PC-9 (cell line): ENCODE measurements around the gene SLC12A1. TPM values are rescaled to one million over a fixed set of nuclear protein-coding genes. Genes with fewer than 3 reads are reported as not detected.

Source experiments
- BruUV-seq: library from RNA; stranded (reverse); fragments of 400-500 nt; replicated peaks from 2 replicates; lab custom pipeline; 2021; lab: Mats Ljungman, UMichigan
- CTCF ChIA-PET: fragments of 300-600 bp; sonication (Branson Sonifier 250); formaldehyde crosslinking; loops from one replicate; lab custom pipeline; 2022; ENCODE audit warnings: antibody characterized with exemption; lab: Charles Lee
- POLR2A ChIA-PET: fragments of 300-600 bp; sonication (Branson Sonifier 250); formaldehyde crosslinking; loops from one replicate; lab custom pipeline; 2022; ENCODE audit warnings: antibody characterized with exemption; ENCODE audit not compliant: unreplicated experiment; lab: Charles Lee
- DNase-seq, 2 experiments: peaks; one replicate each; pipeline versions ENCODE4 v3.0.0 to v3.0.0-alpha.2; 2015 to 2022; ENCODE audit warnings: mixed read lengths in 1 of 2
- H2AFZ ChIP-seq: fragments of 200-600 bp; sonication (generic); 2 replicates; pipeline ENCODE4 v1.8.1; 2017; ENCODE audit warnings: antibody characterized with exemption
- H3F3A ChIP-seq: fragments of 200-600 bp; sonication (generic); 2 replicates; pipeline ENCODE4 v1.8.1; 2017; ENCODE audit warnings: antibody characterized with exemption, mild to moderate bottlenecking, low read depth; ENCODE audit not compliant: insufficient read depth
- H3K27ac ChIP-seq: fragments of 200-600 bp; sonication (generic); 2 replicates; pipeline ENCODE4 v1.6.1; 2016; ENCODE audit warnings: mixed run types
- H3K27me3 ChIP-seq: fragments of 200-600 bp; sonication (generic); 2 replicates; pipeline ENCODE4 v1.6.1; 2016; ENCODE audit warnings: low read depth, mixed run types; ENCODE audit not compliant: insufficient read depth
- H3K36me3 ChIP-seq: fragments of 200-600 bp; sonication (generic); 2 replicates; pipeline ENCODE4 v1.6.1; 2016; ENCODE audit warnings: low read depth, mixed run types
- H3K4me1 ChIP-seq: fragments of 200-600 bp; sonication (generic); replicated peaks from 2 replicates; pipeline ENCODE4 v1.6.1; 2016; ENCODE audit warnings: mixed run types; ENCODE audit not compliant: insufficient read depth
- H3K4me2 ChIP-seq: fragments of 200-600 bp; sonication (generic); 2 replicates; pipeline ENCODE4 v1.6.1; 2017; ENCODE audit warnings: mixed run types
- H3K4me3 ChIP-seq: fragments of 200-600 bp; sonication (generic); 2 replicates; pipeline ENCODE4 v1.6.1; 2016; ENCODE audit warnings: mixed run types
- H3K79me2 ChIP-seq: fragments of 200-600 bp; sonication (generic); 2 replicates; pipeline ENCODE4 v1.6.1; 2017; ENCODE audit warnings: low read depth, mixed run types
- H3K9me2 ChIP-seq: fragments of 200-600 bp; sonication (generic); 2 replicates; pipeline ENCODE4 v1.8.1; 2017; ENCODE audit warnings: mild to moderate bottlenecking; ENCODE audit not compliant: insufficient read depth
- H3K9me3 ChIP-seq: fragments of 200-600 bp; sonication (generic); 2 replicates; pipeline ENCODE4 v1.8.1; 2016; ENCODE audit warnings: low read depth; ENCODE audit not compliant: insufficient read depth
- H4K20me1 ChIP-seq: fragments of 200-600 bp; sonication (generic); 2 replicates; pipeline ENCODE4 v1.8.1; 2017; ENCODE audit not compliant: insufficient read depth
- EZH2 ChIP-seq: fragments of 200-600 bp; sonication (generic); IDR thresholded peaks from 2 replicates; pipeline ENCODE4 v1.8.0; 2017; ENCODE audit warnings: antibody characterized with exemption, low read depth
- intact Hi-C: fragments of 100-400 bp; cut with micrococcal nuclease; formaldehyde crosslinking; loops from one replicate; pipeline ENCODE4 v1.10.0; 2022; ENCODE audit not compliant: unreplicated experiment
- total RNA-seq: library from RNA; stranded (reverse); gene quantifications from 2 replicates; pipeline ENCODE4 v1.2.3, GENCODE V29; 2021
- TF ChIP-seq, protein P1 (sequence below): fragments of 200-600 bp; sonication (generic); conservative IDR thresholded peaks from 2 replicates; pipeline ENCODE4 v1.6.1; 2017; ENCODE audit warnings: mixed run types, antibody characterized with exemption, mild to moderate bottlenecking, moderate library complexity

SLC12A1 gene
- total RNA-seq, 1 experiment from 2014 or later: not detected

DNA sequence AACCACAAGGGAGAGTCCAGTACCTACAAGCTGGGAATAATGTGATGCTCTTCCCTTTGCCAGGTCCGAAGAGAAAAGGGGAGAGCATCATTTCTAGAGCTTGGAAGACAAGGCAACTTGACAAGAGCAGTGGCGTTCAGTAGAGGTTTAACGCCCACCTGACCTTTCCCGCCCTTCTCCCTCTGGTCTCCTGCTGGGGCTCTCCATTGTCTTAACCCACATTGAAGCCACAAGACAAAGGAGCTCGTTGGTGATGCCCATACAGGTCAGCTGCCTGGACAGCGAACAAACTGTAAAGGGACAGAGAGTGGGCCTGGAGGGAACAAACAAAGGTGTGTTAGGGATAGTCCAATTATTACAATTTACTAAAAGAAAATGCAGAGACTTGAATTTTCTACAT is 112.0 kb downstream of the SLC12A1 start:
- no peak for DNase-seq
- BruUV-seq: no TSS peak
- Histone ChIP-seq H3K9me3 (no peaks in the 10 kb centered on the region), H3F3A (no peaks in the 10 kb centered on the region), H2AFZ (no peak overlapping the region), H3K36me3 (no peaks in the 10 kb centered on the region), H3K27ac (no peak overlapping the region), H3K4me2 (no peak overlapping the region), H3K4me3 (no peak overlapping the region), H3K9me2 (no peaks in the 10 kb centered on the region), H3K79me2 (no peaks in the 10 kb centered on the region), H4K20me1 (no peaks in the 10 kb centered on the region), H3K27me3 (no peaks in the 10 kb centered on the region), H3K4me1 (no peaks in the 10 kb centered on the region)
- POLR2A ChIA-PET: no interaction called here
- no peak for TF ChIP-seq EZH2
- TF ChIP-seq, protein P1, sequence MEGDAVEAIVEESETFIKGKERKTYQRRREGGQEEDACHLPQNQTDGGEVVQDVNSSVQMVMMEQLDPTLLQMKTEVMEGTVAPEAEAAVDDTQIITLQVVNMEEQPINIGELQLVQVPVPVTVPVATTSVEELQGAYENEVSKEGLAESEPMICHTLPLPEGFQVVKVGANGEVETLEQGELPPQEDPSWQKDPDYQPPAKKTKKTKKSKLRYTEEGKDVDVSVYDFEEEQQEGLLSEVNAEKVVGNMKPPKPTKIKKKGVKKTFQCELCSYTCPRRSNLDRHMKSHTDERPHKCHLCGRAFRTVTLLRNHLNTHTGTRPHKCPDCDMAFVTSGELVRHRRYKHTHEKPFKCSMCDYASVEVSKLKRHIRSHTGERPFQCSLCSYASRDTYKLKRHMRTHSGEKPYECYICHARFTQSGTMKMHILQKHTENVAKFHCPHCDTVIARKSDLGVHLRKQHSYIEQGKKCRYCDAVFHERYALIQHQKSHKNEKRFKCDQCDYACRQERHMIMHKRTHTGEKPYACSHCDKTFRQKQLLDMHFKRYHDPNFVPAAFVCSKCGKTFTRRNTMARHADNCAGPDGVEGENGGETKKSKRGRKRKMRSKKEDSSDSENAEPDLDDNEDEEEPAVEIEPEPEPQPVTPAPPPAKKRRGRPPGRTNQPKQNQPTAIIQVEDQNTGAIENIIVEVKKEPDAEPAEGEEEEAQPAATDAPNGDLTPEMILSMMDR: no peak
- intact Hi-C loops: no loop called here
- CTCF ChIA-PET: no interaction called here

DNA sequence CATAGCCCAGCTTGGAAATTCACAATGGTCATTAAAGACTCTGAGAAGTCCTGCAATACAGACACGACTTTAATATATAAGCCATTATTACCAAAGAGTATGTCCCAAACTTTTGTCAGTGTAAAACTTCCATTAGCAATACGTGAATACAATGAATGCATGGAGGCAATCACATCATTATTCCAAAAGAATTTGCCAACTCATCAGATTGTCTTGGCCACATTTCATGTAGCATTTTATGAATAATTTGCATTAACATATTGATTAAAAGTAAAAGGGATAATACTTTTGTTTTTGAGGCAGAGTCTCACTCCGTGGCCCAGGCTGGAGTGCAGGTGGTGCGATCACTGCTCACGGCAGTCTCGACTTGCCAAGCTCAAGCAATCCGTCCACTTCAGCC is 117.2 kb downstream of the SLC12A1 start:
- intact Hi-C loops: no loop called here
- BruUV-seq: no TSS peak
- Histone ChIP-seq H3F3A (no peaks in the 10 kb centered on the region), H3K4me2 (no peak overlapping the region), H3K36me3 (no peaks in the 10 kb centered on the region), H3K79me2 (no peaks in the 10 kb centered on the region), H3K4me3 (no peak overlapping the region), H3K9me3 (no peaks in the 10 kb centered on the region), H4K20me1 (no peaks in the 10 kb centered on the region), H3K4me1 (no peaks in the 10 kb centered on the region), H3K27ac (no peak overlapping the region), H3K27me3 (no peaks in the 10 kb centered on the region), H2AFZ (no peak overlapping the region), H3K9me2 (no peaks in the 10 kb centered on the region)
- no peak for DNase-seq
- TF ChIP-seq EZH2: no peak
- TF ChIP-seq, protein P1: no peak
- POLR2A ChIA-PET: no interaction called here
- CTCF ChIA-PET: no interaction called here

DNA sequence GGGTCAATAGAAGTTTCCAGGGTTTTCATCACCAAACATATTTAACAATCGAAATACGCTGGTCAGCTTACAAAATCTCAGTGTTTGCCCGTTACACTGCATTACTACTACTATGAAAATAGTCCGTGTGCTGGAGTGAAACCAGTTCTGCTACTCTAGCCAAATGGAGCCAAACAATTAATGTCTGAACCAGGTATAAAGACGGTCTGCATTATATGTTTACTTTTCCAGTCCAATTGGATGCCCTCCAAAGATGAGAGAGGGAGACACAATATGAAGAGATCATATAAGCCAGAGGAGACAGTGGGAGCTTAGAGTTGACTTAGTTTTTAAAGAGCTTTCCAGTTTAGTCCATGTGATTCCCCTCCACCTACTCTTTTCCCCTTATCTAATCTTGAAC is 118.8 kb downstream of the SLC12A1 start:
- Histone ChIP-seq H4K20me1 (no peaks in the 10 kb centered on the region), H3K9me3 (no peaks in the 10 kb centered on the region), H3K4me1 (peaks cover 4% of the 10 kb centered on the region), H3K27me3 (no peaks in the 10 kb centered on the region), H3K4me3 (no peak overlapping the region), H3K9me2 (no peaks in the 10 kb centered on the region), H3K4me2 (no peak overlapping the region), H3K27ac (no peak overlapping the region), H3K79me2 (peaks cover 3% of the 10 kb centered on the region; the same call in 1 of the 2 replicates), H2AFZ (no peak overlapping the region), H3K36me3 (no peaks in the 10 kb centered on the region), H3F3A (no peaks in the 10 kb centered on the region)
- ChIA-PET CTCF (no interaction called here), POLR2A (no interaction called here)
- BruUV-seq: no TSS peak
- TF ChIP-seq, protein P1: no peak
- TF ChIP-seq EZH2: no peak
- intact Hi-C loops: no loop called here
- no peak for DNase-seq
